ENCODE data around the gene NPDC1. TPM values are rescaled to one million over a fixed set of nuclear protein-coding genes. Genes with fewer than 3 reads are reported as not detected.

Gene NPDC1, protein sequence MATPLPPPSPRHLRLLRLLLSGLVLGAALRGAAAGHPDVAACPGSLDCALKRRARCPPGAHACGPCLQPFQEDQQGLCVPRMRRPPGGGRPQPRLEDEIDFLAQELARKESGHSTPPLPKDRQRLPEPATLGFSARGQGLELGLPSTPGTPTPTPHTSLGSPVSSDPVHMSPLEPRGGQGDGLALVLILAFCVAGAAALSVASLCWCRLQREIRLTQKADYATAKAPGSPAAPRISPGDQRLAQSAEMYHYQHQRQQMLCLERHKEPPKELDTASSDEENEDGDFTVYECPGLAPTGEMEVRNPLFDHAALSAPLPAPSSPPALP
- total RNA-seq (2022; extraction: Qiagen RNA extraction): 34.4 to 84.3 TPM (median 78.9 TPM) in 5 replicates

DNA sequence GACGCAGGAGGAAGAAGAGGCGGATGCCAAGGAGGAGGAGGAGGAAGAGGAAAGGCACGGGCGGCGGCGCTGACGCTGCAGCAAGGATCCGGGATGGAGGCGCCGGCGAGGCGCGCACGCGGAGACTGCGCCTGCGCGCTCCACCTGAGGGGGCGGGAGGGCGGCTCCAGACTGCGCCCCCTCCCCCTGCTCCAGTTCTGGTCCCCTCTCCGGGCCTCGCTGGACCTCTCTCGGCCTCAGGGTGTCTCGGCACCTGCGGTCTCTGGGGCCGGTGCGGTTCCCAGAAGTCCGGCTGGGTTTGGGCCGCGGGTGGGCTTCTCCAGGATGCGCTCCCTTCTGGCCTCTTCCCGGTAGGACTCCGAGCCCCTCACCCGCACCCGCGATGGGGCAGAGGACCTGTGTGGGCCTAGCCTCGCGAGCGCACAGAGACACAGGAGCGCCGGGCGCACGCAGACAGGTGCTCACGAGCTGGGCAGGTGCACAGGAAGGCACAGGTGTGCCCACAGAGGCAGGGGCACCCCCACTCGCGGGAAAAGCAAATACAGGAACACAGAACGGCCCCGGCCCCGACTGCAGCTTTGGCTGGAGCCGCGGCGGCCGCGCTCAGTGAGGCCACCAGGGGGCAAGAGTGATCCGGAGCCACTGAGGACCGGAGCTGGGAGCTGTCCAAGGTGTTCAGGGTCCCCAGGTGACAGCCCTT is at the start of gene NPDC1:
TSS of gene NPDC1 (minus strand) at position 90 of the 700 bp plus-strand sequence. CDS start 188 bp downstream, outside the sequence.

DNA sequence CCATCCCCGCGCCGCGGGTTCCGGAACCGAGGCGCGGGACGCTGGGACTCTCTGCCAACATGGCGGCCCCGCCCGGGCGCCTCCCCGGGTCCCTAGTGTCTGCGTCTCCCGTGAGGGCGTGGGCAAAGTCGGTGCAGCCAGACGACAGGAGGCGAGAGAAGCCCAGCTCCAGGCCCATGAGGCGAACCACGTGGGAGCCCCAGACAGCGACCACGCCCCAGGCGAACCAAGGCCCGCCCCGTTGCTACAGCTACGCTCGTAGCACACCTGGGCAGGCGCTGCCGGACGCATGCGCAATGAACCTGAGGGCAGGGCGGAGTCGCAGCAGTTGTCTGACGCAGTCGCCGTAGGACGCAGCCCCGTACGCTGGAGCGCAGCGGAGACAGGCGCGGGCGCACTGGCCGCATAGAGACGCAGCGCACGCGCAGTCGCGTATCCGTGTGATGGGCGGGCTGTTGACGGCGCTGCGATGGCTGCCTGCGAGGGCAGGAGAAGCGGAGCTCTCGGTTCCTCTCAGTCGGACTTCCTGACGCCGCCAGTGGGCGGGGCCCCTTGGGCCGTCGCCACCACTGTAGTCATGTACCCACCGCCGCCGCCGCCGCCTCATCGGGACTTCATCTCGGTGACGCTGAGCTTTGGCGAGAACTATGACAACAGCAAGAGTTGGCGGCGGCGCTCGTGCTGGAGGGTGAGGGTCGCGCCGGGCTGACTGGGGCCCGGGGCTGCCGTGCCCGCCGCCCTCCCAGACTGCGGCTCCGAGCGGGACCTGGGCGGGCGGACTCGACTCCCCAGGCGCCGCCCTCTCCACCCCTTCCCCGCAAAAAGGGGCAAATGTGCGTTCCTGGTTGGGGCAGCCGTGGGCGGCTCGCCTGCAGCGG is 40.8 kb upstream of the NPDC1 start, which contains the start of gene MAN1B1:
TSS of gene MAN1B1 (plus strand) at position 455 of the 878 bp plus-strand sequence. CDS start at position 470, 15 bp downstream.

DNA sequence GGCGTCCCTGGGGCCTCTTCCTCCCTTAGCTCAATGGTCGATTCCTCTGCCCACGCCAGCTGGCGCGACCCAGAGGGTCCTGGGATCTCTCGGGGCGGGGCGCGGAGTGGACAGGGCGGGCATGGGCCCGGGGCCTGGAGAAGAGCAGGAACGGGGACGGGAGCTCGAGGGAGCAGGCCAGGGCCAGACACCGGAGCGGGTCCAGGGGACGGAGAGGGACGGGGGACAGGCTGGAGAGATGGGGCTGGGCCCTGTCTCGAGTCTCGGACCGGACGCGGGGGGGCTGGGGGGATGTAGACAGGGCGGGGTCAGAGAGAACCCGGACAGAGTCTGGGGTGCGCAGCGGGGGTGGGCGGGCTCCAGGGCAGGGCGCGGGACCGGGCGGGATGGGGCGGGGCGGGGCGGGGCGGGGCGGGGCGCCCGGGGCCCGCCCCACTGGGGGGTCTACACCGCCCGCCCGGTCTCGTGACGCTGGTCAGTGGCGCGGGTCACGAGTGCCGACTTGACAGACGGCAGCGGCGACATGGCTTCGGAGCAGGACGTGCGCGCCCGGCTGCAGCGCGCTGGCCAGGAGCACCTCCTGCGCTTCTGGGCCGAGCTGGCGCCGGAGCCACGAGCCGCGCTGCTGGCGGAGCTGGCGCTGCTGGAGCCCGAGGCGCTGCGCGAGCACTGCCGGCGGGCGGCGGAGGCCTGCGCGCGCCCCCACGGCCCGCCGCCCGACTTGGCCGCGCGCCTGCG is 31.2 kb upstream of the NPDC1 start, which contains the start of gene UAP1L1:
TSS of gene UAP1L1 (plus strand) at position 508 of the 738 bp plus-strand sequence. CDS start at position 524, 16 bp downstream.

DNA sequence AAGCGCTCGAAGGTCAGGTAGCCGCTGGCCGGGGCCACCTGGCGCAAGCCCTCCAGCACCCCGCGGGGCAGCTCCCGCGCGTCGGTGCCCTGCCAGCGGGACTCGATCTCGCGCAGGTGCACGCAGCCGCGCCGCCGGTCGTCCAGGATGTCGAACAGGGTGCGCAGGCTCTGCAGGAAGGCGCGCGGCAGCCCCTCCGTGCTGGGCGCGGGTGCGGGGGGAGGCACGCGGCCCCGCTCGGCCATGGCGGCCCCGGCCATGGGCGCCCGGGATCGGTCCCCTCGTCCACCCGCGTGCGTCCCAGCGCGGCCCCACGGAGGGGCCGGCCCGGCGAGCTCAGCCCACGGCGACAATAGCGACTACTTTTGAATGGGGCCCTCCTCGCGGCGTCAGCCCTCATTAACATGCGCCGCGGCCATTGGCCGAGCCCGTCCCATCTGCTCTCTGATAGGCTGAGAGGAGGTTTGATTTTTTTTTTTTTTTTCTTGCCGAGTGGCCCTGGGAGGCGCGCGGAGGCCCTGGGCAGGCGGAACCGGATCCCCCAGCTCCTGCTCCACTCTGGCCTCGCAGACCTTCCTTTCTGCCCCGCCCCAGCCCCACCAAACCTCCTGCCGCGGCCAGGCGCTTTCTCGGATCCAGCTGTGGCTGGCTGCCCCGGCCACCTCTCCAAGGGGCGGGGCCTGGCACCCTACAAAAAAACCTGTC is 24.4 kb upstream of the NPDC1 start, which contains the start of gene SAPCD2:
TSS of gene SAPCD2 (minus strand) at position 357 of the 705 bp plus-strand sequence. CDS start at position 260, 97 bp downstream.

DNA sequence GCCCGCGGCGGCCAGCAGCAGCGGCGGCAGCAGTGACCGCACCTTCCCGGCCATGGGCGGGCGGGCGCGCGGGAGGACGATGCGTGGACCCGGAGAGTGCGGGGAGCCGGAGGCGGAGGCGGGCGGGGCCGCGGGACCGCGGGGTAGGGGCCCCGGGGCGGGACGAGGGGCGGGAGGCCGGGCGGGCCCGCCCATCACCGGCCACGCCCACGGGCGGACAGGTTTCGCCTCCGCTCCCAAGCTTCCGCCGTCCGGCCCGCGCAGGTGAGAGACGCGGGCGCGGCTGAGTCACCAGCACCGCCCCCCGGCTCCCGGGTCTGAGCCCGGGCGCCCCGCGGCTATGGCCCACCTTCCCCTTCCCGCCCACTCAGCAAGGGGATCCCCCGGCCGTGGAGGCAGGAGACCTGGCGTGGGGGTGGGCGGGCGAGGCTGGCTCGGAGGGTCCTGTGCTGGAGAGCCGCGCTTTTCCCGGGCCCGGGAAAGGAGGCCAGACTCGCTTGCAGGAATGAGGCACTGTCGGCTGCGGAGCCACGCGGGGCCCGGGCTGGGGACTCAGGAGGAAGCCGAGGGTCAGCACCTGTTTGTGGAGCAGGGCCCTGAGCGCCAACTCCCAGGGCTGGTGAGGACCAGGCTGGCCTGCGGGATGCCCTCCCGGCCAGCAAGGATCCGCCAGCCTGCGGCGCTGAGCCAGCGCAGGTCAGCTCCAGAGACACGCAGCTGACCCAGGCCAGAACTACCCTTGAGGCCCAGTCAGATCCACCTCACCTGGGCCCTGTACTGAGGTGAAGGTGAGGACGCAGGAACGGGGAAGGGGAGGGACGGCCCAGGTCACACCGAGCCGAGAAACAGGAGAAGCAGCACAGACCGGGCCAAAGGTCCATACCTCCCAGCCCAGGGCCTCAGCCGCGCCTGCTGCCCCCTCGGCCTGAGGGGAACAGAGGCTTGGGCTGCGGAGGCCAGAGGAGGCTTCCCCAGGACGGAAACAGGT is 8.3 kb upstream of the NPDC1 start, which contains the start of gene ENTPD2:
TSS of gene ENTPD2 (minus strand) at position 118 of the 988 bp plus-strand sequence. CDS start at position 54, 64 bp downstream.

DNA sequence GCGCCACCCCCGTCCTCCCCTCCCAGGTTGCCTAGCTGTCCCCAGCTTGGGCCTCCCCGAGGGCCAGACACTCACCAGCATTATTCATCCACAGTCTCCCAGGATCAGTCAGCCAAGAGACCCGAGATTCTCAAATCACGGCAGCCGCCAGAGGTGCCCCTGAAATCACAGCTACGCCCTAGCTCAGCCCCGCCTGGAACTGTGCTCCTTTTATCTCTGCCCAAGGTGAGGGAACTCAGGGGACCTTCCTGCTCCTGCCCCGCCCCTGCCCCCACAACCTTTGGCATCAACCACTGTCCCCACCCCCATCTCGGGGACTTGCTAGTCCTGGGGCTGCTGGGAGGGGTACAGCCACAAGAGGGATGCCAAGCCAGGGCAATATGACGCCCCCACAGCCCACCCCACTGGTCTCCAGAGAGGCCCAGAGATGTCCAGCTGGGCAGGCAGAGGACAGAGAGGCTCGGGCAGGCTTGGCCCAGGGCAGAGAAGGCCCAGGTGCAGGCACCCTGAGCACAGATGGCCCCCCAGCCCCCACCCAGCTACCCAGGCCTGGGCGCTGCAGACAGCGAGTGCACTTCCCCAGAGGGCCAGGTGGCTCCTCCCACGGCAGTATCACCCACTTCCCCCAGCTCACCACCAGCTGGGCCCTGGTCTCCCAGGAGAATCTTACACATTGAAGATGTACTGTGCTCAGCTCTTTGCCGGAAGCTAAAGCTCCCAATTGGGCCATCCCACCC is 13.9 kb downstream of the NPDC1 start, which contains the start of gene FUT7:
TSS of gene FUT7 (minus strand) at position 185 of the 737 bp plus-strand sequence. CDS start at position 88, 97 bp downstream.

DNA sequence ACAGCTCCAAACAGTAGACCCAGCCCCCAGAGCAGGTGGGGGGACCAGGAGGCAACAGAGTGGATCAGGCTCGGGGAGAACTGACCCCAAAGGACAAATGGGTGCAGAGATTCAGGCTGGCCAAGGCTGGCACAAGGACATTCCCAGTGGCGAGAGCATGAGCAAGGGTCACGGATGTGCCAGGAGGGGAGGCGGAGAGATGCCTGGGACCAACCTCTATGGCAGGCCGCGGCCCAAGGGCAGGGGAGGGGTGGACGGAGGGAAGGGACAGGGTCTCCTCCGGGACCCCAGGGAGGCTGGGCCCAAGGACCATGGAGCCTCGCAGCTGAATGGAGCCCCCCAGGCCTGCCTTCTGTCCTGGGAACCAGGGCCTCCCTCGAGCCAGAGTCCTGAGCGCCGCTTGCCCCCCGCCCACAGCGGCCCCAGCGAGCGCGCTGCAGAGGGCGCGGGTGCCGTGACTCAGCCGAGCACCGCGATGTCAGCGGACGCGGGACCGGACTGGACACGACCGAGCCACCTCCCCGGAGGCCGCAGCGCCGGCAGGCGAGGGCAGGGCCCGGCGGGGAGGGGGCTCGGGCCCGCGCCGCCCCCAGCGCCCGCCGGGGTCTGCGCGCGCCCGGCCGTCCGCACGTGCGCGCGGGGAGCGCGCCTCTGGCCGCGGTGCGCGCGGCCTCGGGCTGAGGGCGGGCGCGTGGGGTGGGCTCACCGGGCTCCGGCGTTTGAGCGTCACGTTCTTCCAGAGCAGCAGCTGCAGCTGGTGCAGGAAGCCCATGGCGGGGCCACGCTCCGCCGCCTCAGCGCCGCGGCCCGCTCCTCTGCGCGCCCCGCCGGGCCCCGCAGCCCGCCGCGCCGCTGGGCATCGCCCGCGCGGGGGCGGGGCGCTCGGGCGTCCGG is 18.4 kb downstream of the NPDC1 start, which contains the start of gene ABCA2:
TSS of gene ABCA2 (minus strand) at position 869 of the 894 bp plus-strand sequence. CDS start at position 772, 97 bp downstream.

DNA sequence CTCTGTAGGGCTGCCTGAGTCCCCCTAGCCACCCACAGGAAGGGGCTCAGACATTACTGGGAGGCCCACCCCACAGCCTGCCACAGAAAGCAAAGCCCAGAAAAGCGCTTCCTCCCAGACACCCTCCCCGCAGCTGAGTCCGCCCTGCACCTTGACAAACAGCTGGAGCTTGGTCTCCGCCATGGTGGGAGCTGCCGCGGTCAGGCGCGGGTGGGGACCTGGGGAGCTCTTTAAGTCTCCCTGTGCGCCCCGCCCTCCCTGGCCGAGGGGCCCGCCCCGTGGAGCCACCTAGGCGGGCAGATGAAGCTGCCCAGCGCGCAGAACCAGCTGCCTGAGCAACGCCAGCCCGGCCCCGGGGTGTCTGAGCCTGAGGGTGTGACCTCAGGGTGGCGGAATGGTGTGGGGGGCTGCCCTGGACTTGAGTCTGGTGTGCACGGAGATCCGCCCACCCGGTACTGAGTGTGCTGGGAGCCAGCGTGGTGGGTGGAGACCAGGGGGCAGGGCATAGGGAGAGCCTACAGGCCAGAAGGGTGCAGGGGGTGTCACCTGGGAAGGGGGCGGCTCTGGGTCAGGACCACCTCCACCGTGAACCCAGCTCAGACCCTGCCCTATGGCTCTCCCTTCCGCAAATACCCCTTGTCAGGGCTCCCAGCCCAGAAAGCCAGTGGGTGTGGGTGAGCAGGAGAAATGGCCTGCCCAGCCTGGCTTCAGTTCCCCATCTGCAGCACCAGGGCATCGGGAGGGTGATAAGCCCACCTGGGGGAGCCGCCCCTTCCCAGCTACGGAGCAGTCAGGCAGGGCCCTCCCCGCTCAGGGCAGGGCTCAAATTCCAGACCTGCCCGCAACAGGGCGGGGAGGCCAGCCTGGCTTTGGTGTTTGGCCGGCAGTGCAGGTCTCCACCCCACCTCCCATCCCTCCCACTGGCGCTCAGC is 49.4 kb downstream of the NPDC1 start, which contains the start of gene CLIC3:
TSS of gene CLIC3 (minus strand) at position 208 of the 932 bp plus-strand sequence. CDS start at position 183, 25 bp downstream.

DNA sequence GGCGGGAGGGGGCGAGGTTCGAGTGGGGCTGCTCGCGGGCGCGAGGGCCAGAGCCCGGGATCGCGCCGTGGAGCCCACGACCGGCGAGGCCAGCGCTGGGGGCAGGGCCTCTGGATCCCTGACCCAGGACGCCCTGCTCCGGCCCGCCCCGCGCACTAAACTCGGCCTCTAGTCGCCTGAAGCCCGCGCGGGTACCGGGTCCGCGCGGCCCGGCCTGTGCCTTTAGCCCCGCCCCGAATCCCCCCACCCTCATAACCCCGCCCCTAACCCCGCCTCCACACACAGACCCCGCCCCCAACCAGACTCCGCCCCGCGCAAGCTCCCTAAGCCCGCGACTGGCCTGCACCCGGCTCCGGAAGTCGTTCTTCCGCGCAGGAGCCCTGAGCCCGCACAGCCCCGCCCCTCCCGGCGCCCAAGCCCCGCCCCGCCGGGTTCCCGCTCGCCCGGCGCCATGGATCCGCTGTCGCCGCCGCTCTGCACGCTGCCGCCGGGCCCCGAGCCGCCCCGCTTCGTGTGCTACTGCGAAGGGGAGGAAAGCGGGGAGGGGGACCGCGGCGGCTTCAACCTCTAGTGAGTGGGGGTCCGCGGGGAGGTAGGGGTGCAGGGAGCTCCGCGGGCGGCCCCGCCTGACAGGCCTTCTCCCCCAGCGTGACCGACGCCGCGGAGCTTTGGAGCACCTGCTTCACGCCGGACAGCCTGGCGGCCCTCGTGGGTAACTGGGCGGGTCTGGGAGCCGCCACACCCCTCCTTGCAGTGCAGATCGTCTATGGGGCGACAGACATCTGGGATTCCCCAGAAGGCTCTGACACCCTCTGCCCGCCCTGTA is 53.8 kb downstream of the NPDC1 start, which contains the start of gene PAXX:
TSS of gene PAXX (plus strand) at position 430 of the 826 bp plus-strand sequence. CDS start at position 452, 22 bp downstream.

Other genes starting within 250 kb of the NPDC1 start
- 0.11 to 0.43 TPM (median 0.27 TPM) in 5 replicates for gene CCDC183, start 249.8 kb downstream of the NPDC1 start, total RNA-seq (2022; extraction: Qiagen RNA extraction)
- 58.8 to 88.7 TPM (median 79.5 TPM) in 5 replicates for gene RABL6, start 238.2 kb downstream of the NPDC1 start, total RNA-seq (2022; extraction: Qiagen RNA extraction)
- gene AJM1, start 203.7 kb downstream of the NPDC1 start, total RNA-seq (2022; extraction: Qiagen RNA extraction): 3.2 to 4.8 TPM (median 4.3 TPM) in 5 replicates
- gene PHPT1, start 196.8 kb downstream of the NPDC1 start, total RNA-seq (2022; extraction: Qiagen RNA extraction): 263 to 301 TPM (median 279 TPM) in 5 replicates
- 1.3 to 4.3 TPM (median 3.4 TPM) in 5 replicates for gene MAMDC4, start 193.8 kb downstream of the NPDC1 start, total RNA-seq (2022; extraction: Qiagen RNA extraction)
- gene EDF1, start 179.9 kb downstream of the NPDC1 start, total RNA-seq (2022; extraction: Qiagen RNA extraction): 486 to 542 TPM (median 487 TPM) in 5 replicates
- gene TRAF2, start 159.7 kb downstream of the NPDC1 start, total RNA-seq (2022; extraction: Qiagen RNA extraction): 34.2 to 59.3 TPM (median 51.5 TPM) in 5 replicates
- gene FBXW5, start 101.4 kb downstream of the NPDC1 start, total RNA-seq (2022; extraction: Qiagen RNA extraction): 57.0 to 103 TPM (median 97.7 TPM) in 5 replicates
- gene C8G, start 100.9 kb downstream of the NPDC1 start, total RNA-seq (2022; extraction: Qiagen RNA extraction): 0.42 to 1.4 TPM (median 1.0 TPM) in 5 replicates
- 0.48 to 1.6 TPM (median 1.3 TPM) in 5 replicates for gene LCN12, start 93.9 kb downstream of the NPDC1 start, total RNA-seq (2022; extraction: Qiagen RNA extraction)
- gene PTGDS, start 68.7 kb downstream of the NPDC1 start, total RNA-seq (2022; extraction: Qiagen RNA extraction): 0.28 to 1.4 TPM (median 0.77 TPM) in 5 replicates
- gene LCNL1, start 63.2 kb downstream of the NPDC1 start, total RNA-seq (2022; extraction: Qiagen RNA extraction): 0.03 to 0.31 TPM (median 0.18 TPM) in 5 replicates
- 43.1 to 70.9 TPM (median 62.8 TPM) in 5 replicates for gene PAXX, start 53.8 kb downstream of the NPDC1 start, total RNA-seq (2022; extraction: Qiagen RNA extraction)
- gene CLIC3, start 49.6 kb downstream of the NPDC1 start, total RNA-seq (2022; extraction: Qiagen RNA extraction): 3.3 to 6.7 TPM (median 5.0 TPM) in 5 replicates
- 12.4 to 27.7 TPM (median 24.8 TPM) in 5 replicates for gene ABCA2, start 17.9 kb downstream of the NPDC1 start, total RNA-seq (2022; extraction: Qiagen RNA extraction)
- gene FUT7, start 14.1 kb downstream of the NPDC1 start, total RNA-seq (2022; extraction: Qiagen RNA extraction): 0.04 to 0.10 TPM (median 0.05 TPM) in 4 of 5 replicates, not detected in the other
- gene ENTPD2, start 7.9 kb upstream of the NPDC1 start, total RNA-seq (2022; extraction: Qiagen RNA extraction): 3.1 to 6.4 TPM (median 5.4 TPM) in 5 replicates
- gene SAPCD2, start 24.4 kb upstream of the NPDC1 start, total RNA-seq (2022; extraction: Qiagen RNA extraction): 13.4 to 23.9 TPM (median 21.4 TPM) in 5 replicates
- gene UAP1L1, start 31.3 kb upstream of the NPDC1 start, total RNA-seq (2022; extraction: Qiagen RNA extraction): 8.1 to 15.8 TPM (median 11.1 TPM) in 5 replicates
- 36.8 to 53.3 TPM (median 51.6 TPM) in 5 replicates for gene MAN1B1, start 40.8 kb upstream of the NPDC1 start, total RNA-seq (2022; extraction: Qiagen RNA extraction)
- 67.5 to 115 TPM (median 108 TPM) in 5 replicates for gene DPP7, start 68.6 kb upstream of the NPDC1 start, total RNA-seq (2022; extraction: Qiagen RNA extraction)
- 0.16 to 0.41 TPM (median 0.32 TPM) in 5 replicates for gene GRIN1, start 93.0 kb upstream of the NPDC1 start, total RNA-seq (2022; extraction: Qiagen RNA extraction)
- 0.19 to 1.5 TPM (median 0.77 TPM) in 5 replicates for gene LRRC26, start 123.9 kb upstream of the NPDC1 start, total RNA-seq (2022; extraction: Qiagen RNA extraction)
- gene TMEM210, start 125.9 kb upstream of the NPDC1 start, total RNA-seq (2022; extraction: Qiagen RNA extraction): not detected in 5 replicates
- 20.3 to 35.3 TPM (median 31.4 TPM) in 5 replicates for gene ANAPC2, start 142.4 kb upstream of the NPDC1 start, total RNA-seq (2022; extraction: Qiagen RNA extraction)
- gene SSNA1, start 142.5 kb upstream of the NPDC1 start, total RNA-seq (2022; extraction: Qiagen RNA extraction): 99.1 to 134 TPM (median 125 TPM) in 5 replicates
- 6.4 to 11.2 TPM (median 10.5 TPM) in 5 replicates for gene TPRN, start 154.6 kb upstream of the NPDC1 start, total RNA-seq (2022; extraction: Qiagen RNA extraction)
- 34.6 to 42.9 TPM (median 39.6 TPM) in 5 replicates for gene TMEM203, start 159.5 kb upstream of the NPDC1 start, total RNA-seq (2022; extraction: Qiagen RNA extraction)
- gene NDOR1, start 159.5 kb upstream of the NPDC1 start, total RNA-seq (2022; extraction: Qiagen RNA extraction): 8.1 to 18.5 TPM (median 15.8 TPM) in 5 replicates
- gene RNF208, start 176.1 kb upstream of the NPDC1 start, total RNA-seq (2022; extraction: Qiagen RNA extraction): 1.2 to 2.2 TPM (median 2.0 TPM) in 5 replicates
- 3.6 to 5.1 TPM (median 4.6 TPM) in 5 replicates for gene CYSRT1, start 179.0 kb upstream of the NPDC1 start, total RNA-seq (2022; extraction: Qiagen RNA extraction)
- gene RNF224, start 181.3 kb upstream of the NPDC1 start, total RNA-seq (2022; extraction: Qiagen RNA extraction): 0.14 to 0.28 TPM (median 0.21 TPM) in 5 replicates
- gene SLC34A3, start 184.7 kb upstream of the NPDC1 start, total RNA-seq (2022; extraction: Qiagen RNA extraction): 0.05 to 0.11 TPM (median 0.06 TPM) in 5 replicates
- gene TUBB4B, start 195.1 kb upstream of the NPDC1 start, total RNA-seq (2022; extraction: Qiagen RNA extraction): 618 to 867 TPM (median 780 TPM) in 5 replicates
- gene STPG3, start 205.1 kb upstream of the NPDC1 start, total RNA-seq (2022; extraction: Qiagen RNA extraction): not detected in 5 replicates
- 41.3 to 57.7 TPM (median 53.2 TPM) in 5 replicates for gene NELFB, start 209.2 kb upstream of the NPDC1 start, total RNA-seq (2022; extraction: Qiagen RNA extraction)
- gene TOR4A, start 231.5 kb upstream of the NPDC1 start, total RNA-seq (2022; extraction: Qiagen RNA extraction): 16.3 to 27.6 TPM (median 24.2 TPM) in 5 replicates

All from A549 treated with dexamethasone at 1 μM for 4 hours (cell line).